GM18867 (cell line): ENCODE results near the gene LCE6A.

ENCODE experiments used
- ATAC-seq: cut with Tn5 transposase; IDR thresholded peaks from one replicate; pipeline ENCODE4 v1.9.1; 2021; ENCODE audit warnings: mild to moderate bottlenecking, moderate library complexity; ENCODE audit not compliant: unreplicated experiment

Gene LCE6A

GRCh38 chr1:152871731-152872126 lies 29.1 kb downstream of the LCE6A start:
- peak; percentile 65 for ATAC-seq

- ATAC-seq: no peak
These were observed 30.8 kb downstream of the LCE6A start for GRCh38 chr1:152873495-152873894.

GRCh38 chr1:152876827-152877226 lies 34.2 kb downstream of the LCE6A start:
- ATAC-seq: no peak

DNA sequence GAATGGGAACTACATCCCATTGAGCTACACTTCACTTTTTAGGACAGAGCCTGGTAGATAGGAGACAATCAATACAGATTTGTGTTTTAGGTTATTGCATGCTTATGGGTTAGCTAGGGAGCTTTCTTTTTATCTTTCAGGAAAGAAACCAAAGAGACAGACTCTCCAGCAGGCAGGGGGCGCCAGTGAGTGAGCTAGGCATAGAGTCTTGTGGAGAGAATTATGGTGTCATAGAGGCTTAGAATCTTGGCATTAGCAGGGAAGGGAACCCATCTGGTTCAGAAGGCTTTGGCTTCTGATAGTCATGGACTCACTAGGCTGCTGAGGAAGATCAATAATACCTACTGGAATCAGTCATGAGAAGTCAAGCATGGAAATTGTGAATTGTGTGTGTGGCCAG lies 35.4 kb downstream of the LCE6A start, which contains the start of gene SMCP:
Gene SMCP (plus strand): TSS at position 281 of the 400 bp plus-strand sequence. CDS start 6,101 bp downstream, outside the sequence.
- no peak for ATAC-seq

GRCh38 chr1:152879559-152880198 lies 37.0 kb downstream of the LCE6A start:
- ATAC-seq: no peak

GRCh38 chr1:152880316-152880715 lies 37.7 kb downstream of the LCE6A start:
- no peak for ATAC-seq

- peak; percentile 78 for ATAC-seq
These were observed 38.3 kb downstream of the LCE6A start for GRCh38 chr1:152880907-152881306.

- ATAC-seq: no peak
These were observed 41.4 kb downstream of the LCE6A start for GRCh38 chr1:152884085-152884484.

- ATAC-seq: no peak
These were observed 41.9 kb downstream of the LCE6A start for GRCh38 chr1:152884506-152884905.

- ATAC-seq: no peak
These were observed 42.4 kb downstream of the LCE6A start for GRCh38 chr1:152884966-152885624.

GRCh38 chr1:152886085-152886484 lies 43.4 kb downstream of the LCE6A start:
- no peak for ATAC-seq

GRCh38 chr1:152886758-152887409 lies 44.2 kb downstream of the LCE6A start:
- ATAC-seq: no peak

GRCh38 chr1:152888126-152888525 lies 45.5 kb downstream of the LCE6A start:
- ATAC-seq: no peak
